PC-9 (cell line): ENCODE measurements around the gene MTMR10. TPM values are rescaled to one million over a fixed set of nuclear protein-coding genes. Genes with fewer than 3 reads are reported as not detected.

Experiments
- BruUV-seq: library from RNA; stranded (reverse); fragments of 400-500 nt; replicated peaks from 2 replicates; lab custom pipeline; 2021; lab: Mats Ljungman, UMichigan
- CTCF ChIA-PET: fragments of 300-600 bp; sonication (Branson Sonifier 250); formaldehyde crosslinking; loops from one replicate; lab custom pipeline; 2022; ENCODE audit warnings: antibody characterized with exemption; lab: Charles Lee
- POLR2A ChIA-PET: fragments of 300-600 bp; sonication (Branson Sonifier 250); formaldehyde crosslinking; loops from one replicate; lab custom pipeline; 2022; ENCODE audit warnings: antibody characterized with exemption; ENCODE audit not compliant: unreplicated experiment; lab: Charles Lee
- DNase-seq, 2 experiments: peaks; one replicate each; pipeline versions ENCODE4 v3.0.0 to v3.0.0-alpha.2; 2015 to 2022; ENCODE audit warnings: mixed read lengths in 1 of 2
- H2AFZ ChIP-seq: fragments of 200-600 bp; sonication (generic); 2 replicates; pipeline ENCODE4 v1.8.1; 2017; ENCODE audit warnings: antibody characterized with exemption
- H3F3A ChIP-seq: fragments of 200-600 bp; sonication (generic); 2 replicates; pipeline ENCODE4 v1.8.1; 2017; ENCODE audit warnings: antibody characterized with exemption, mild to moderate bottlenecking, low read depth; ENCODE audit not compliant: insufficient read depth
- H3K27ac ChIP-seq: fragments of 200-600 bp; sonication (generic); 2 replicates; pipeline ENCODE4 v1.6.1; 2016; ENCODE audit warnings: mixed run types
- H3K27me3 ChIP-seq: fragments of 200-600 bp; sonication (generic); 2 replicates; pipeline ENCODE4 v1.6.1; 2016; ENCODE audit warnings: low read depth, mixed run types; ENCODE audit not compliant: insufficient read depth
- H3K36me3 ChIP-seq: fragments of 200-600 bp; sonication (generic); 2 replicates; pipeline ENCODE4 v1.6.1; 2016; ENCODE audit warnings: low read depth, mixed run types
- H3K4me1 ChIP-seq: fragments of 200-600 bp; sonication (generic); replicated peaks from 2 replicates; pipeline ENCODE4 v1.6.1; 2016; ENCODE audit warnings: mixed run types; ENCODE audit not compliant: insufficient read depth
- H3K4me2 ChIP-seq: fragments of 200-600 bp; sonication (generic); 2 replicates; pipeline ENCODE4 v1.6.1; 2017; ENCODE audit warnings: mixed run types
- H3K4me3 ChIP-seq: fragments of 200-600 bp; sonication (generic); 2 replicates; pipeline ENCODE4 v1.6.1; 2016; ENCODE audit warnings: mixed run types
- H3K79me2 ChIP-seq: fragments of 200-600 bp; sonication (generic); 2 replicates; pipeline ENCODE4 v1.6.1; 2017; ENCODE audit warnings: low read depth, mixed run types
- H3K9me2 ChIP-seq: fragments of 200-600 bp; sonication (generic); 2 replicates; pipeline ENCODE4 v1.8.1; 2017; ENCODE audit warnings: mild to moderate bottlenecking; ENCODE audit not compliant: insufficient read depth
- H3K9me3 ChIP-seq: fragments of 200-600 bp; sonication (generic); 2 replicates; pipeline ENCODE4 v1.8.1; 2016; ENCODE audit warnings: low read depth; ENCODE audit not compliant: insufficient read depth
- H4K20me1 ChIP-seq: fragments of 200-600 bp; sonication (generic); 2 replicates; pipeline ENCODE4 v1.8.1; 2017; ENCODE audit not compliant: insufficient read depth
- EZH2 ChIP-seq: fragments of 200-600 bp; sonication (generic); IDR thresholded peaks from 2 replicates; pipeline ENCODE4 v1.8.0; 2017; ENCODE audit warnings: antibody characterized with exemption, low read depth
- intact Hi-C: fragments of 100-400 bp; cut with micrococcal nuclease; formaldehyde crosslinking; loops from one replicate; pipeline ENCODE4 v1.10.0; 2022; ENCODE audit not compliant: unreplicated experiment
- total RNA-seq: library from RNA; stranded (reverse); gene quantifications from 2 replicates; pipeline ENCODE4 v1.2.3, GENCODE V29; 2021
- TF ChIP-seq, protein P1 (sequence below): fragments of 200-600 bp; sonication (generic); conservative IDR thresholded peaks from 2 replicates; pipeline ENCODE4 v1.6.1; 2017; ENCODE audit warnings: mixed run types, antibody characterized with exemption, mild to moderate bottlenecking, moderate library complexity

MTMR10 gene
- total RNA-seq, 1 experiment from 2014 or later: 6.2 TPM

DNA sequence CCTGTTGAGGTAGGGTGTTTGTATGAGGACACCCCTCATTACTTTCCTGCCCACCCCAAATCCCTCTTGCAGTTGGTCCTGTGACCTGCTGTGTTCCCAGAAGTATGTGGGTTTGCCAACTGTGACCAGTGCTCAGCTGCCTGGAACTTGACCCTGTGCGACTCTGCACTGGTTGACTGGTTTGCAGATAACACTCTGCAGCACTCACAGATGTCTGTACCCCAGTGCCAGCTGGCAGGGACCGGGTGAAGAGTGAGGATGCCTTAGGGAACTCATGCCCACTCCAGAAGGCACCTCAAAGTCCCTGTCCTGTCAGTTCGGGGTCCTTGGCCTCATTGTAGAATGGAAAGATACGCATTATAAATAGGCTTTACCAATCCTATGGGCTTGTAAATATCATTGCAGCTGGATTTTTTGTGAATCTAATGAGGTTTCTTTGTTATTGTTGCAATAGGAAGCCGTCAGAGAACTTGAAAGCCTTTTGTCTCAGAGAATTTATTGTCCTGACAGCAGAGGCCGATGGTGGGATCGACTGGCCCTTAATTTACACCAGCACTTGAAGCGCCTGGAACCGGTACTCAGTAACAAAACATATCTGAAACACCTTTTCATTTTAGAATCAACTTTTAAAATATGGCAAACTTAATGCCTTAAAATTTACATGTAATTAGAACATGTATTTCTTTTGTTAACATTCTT, 69.5 kb downstream of the MTMR10 start:
- no peaks in the 10 kb centered on the region for H3K79me2 ChIP-seq
- ChIA-PET POLR2A (no interaction called here), CTCF (no interaction called here)
- H2AFZ ChIP-seq: no peak overlapping the region
- H3F3A ChIP-seq: no peaks in the 10 kb centered on the region
- intact Hi-C loops: no loop called here
- no peak overlapping the region for H3K27ac ChIP-seq
- H3K4me1 ChIP-seq: no peaks in the 10 kb centered on the region
- H4K20me1 ChIP-seq: no peaks in the 10 kb centered on the region
- no peak overlapping the region for H3K4me2 ChIP-seq
- BruUV-seq: no TSS peak
- H3K9me2 ChIP-seq: no peaks in the 10 kb centered on the region
- no peak overlapping the region for H3K4me3 ChIP-seq
- no peaks in the 10 kb centered on the region for H3K36me3 ChIP-seq
- no peaks in the 10 kb centered on the region for H3K9me3 ChIP-seq
- H3K27me3 ChIP-seq: no peaks in the 10 kb centered on the region
- DNase-seq: no peak
- TF ChIP-seq, protein P1, sequence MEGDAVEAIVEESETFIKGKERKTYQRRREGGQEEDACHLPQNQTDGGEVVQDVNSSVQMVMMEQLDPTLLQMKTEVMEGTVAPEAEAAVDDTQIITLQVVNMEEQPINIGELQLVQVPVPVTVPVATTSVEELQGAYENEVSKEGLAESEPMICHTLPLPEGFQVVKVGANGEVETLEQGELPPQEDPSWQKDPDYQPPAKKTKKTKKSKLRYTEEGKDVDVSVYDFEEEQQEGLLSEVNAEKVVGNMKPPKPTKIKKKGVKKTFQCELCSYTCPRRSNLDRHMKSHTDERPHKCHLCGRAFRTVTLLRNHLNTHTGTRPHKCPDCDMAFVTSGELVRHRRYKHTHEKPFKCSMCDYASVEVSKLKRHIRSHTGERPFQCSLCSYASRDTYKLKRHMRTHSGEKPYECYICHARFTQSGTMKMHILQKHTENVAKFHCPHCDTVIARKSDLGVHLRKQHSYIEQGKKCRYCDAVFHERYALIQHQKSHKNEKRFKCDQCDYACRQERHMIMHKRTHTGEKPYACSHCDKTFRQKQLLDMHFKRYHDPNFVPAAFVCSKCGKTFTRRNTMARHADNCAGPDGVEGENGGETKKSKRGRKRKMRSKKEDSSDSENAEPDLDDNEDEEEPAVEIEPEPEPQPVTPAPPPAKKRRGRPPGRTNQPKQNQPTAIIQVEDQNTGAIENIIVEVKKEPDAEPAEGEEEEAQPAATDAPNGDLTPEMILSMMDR: no peak
- no peak for TF ChIP-seq EZH2

DNA sequence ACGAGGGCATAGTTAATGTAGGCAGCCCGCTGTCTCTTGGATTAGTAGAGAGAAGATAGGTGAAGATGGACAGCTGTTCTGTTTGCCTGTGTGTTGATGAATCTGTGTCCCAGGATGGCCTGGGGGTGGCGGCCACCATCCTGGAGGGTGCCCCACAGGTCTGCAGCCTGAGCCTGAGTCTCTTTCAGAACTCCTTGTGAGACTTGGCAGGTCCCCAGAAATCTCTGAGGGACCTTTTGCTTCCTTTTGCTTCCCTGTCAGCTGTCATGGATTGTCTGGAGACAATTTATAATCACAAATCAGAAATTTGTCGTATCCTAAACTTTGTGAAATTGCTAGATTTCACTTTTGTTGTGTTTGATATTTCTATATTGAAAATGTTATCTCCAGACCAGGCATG, 70.3 kb downstream of the MTMR10 start:
- BruUV-seq: no TSS peak
- Histone ChIP-seq H3K9me3 (no peaks in the 10 kb centered on the region), H3K27ac (no peak overlapping the region), H3K27me3 (no peaks in the 10 kb centered on the region), H3K9me2 (no peaks in the 10 kb centered on the region), H3K4me3 (no peak overlapping the region), H2AFZ (no peak overlapping the region), H4K20me1 (no peaks in the 10 kb centered on the region), H3K36me3 (no peaks in the 10 kb centered on the region), H3K79me2 (no peaks in the 10 kb centered on the region), H3F3A (no peaks in the 10 kb centered on the region), H3K4me2 (no peak overlapping the region), H3K4me1 (no peaks in the 10 kb centered on the region)
- intact Hi-C loops: no loop called here
- TF ChIP-seq, protein P1: no peak
- no peak for TF ChIP-seq EZH2
- ChIA-PET POLR2A (no interaction called here), CTCF (no interaction called here)
- no peak for DNase-seq

DNA sequence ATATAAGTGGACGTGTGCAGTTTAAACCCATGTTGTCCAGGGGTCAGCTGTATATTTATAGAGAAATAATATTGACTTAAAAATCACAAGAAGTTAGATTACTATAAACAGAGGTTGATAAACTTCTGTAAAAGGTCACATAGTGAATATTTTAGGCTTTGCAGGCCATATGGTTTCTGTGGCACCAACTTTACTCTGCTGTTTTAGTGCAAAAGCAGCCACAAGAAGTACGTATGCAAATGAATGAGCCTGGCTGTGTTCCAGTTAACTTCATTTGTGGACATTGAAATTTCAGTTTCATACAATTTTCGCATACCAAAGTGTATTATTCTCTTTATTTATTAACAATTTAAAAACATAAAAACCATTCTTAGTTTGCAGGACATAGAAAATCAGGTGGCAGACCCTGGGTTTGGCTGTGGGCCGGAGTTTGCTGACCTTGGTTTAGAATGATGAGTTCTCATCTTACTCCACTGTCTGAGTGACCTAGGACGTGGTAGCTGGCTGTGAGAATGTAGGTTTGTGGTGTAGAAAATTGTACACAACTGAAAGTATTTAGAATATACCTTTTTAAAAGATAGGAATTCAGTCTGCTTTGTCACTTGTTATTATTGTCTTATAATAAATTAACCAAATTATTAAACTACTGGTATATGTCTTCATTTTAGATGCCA, 71.4 kb downstream of the MTMR10 start:
- Histone ChIP-seq H3K36me3 (no peaks in the 10 kb centered on the region), H2AFZ (no peak overlapping the region), H3K4me3 (no peak overlapping the region), H3K79me2 (no peaks in the 10 kb centered on the region), H3K4me2 (no peak overlapping the region), H3K4me1 (no peaks in the 10 kb centered on the region), H4K20me1 (no peaks in the 10 kb centered on the region), H3K27me3 (no peaks in the 10 kb centered on the region), H3K9me3 (no peaks in the 10 kb centered on the region), H3K9me2 (no peaks in the 10 kb centered on the region), H3K27ac (no peak overlapping the region), H3F3A (no peaks in the 10 kb centered on the region)
- no peak for DNase-seq
- ChIA-PET CTCF (no interaction called here), POLR2A (no interaction called here)
- no TSS peak for BruUV-seq
- no peak for TF ChIP-seq EZH2
- TF ChIP-seq, protein P1: no peak
- intact Hi-C loops: no loop called here
